ENCODE results near the gene MOB1A. TPM values are rescaled to one million over a fixed set of nuclear protein-coding genes. Genes with fewer than 3 reads are reported as not detected.

The MOB1A gene
- total RNA-seq, result 100 to 1,000 TPM in 2 of 6 donors, 10 to 100 TPM in 4; 23.1 to 143 (median 94.5) TPM

GRCh38 chr2:74178211-74179062 lies at the start of gene MOB1A:
Gene MOB1A (minus strand): TSS chr2:74178879. CDS start chr2:74178674, 205 bp downstream.
- DNase-seq (peak; percentile 94 to 99), ATAC-seq (ENCODE audit: low FRiP score in 2 of 2) (peak; percentile 98 to 100)
- no peaks in the 10 kb centered on the region for H3K9me3 ChIP-seq
- H3K27me3 ChIP-seq, result no peaks in the 10 kb centered on the region
- peak within 1 kb of the TSS; percentile 73 to 91 (median 83) for H3K4me3 ChIP-seq
- no peaks in the 10 kb centered on the region for H3K36me3 ChIP-seq
- no peak for TF ChIP-seq EP300 (IDR thresholded peaks at IDR 0.05)
- peak in 3 of 4 donors; percentile 90 to 97 (median 96) for TF ChIP-seq POLR2A (IDR thresholded peaks at IDR 0.05)
- peak in 1 of 6 experiments; percentile 25 for TF ChIP-seq CTCF (IDR thresholded peaks at IDR 0.05)
- TF ChIP-seq POLR2AphosphoS5 (IDR thresholded peaks at IDR 0.05), result peak; percentile 85 to 94
- peaks cover 29 to 40% (median 32%) of the 10 kb centered on the region in 4 donors for H3K4me1 ChIP-seq
- WGBS, 2 donors, result 1 to 2% methylated on average over 46 to 70 of the region's 84 CpGs
- peak within 1 kb of the TSS; percentile 93 to 99 (median 96) for H3K27ac ChIP-seq

- Histone ChIP-seq H3K27ac (no peak overlapping the region), H3K36me3 (no peaks in the 10 kb centered on the region), H3K4me1 (no peaks in the 10 kb centered on the region), H3K9me3 (no peaks in the 10 kb centered on the region), H3K4me3 (no peak overlapping the region), H3K27me3 (no peaks in the 10 kb centered on the region)
- TF ChIP-seq POLR2A (IDR thresholded peaks at IDR 0.05) (no peak), CTCF (IDR thresholded peaks at IDR 0.05) (no peak), POLR2AphosphoS5 (IDR thresholded peaks at IDR 0.05) (no peak), EP300 (IDR thresholded peaks at IDR 0.05) (no peak)
- 93 to 100% methylated on average over 1 to 5 of the region's 5 CpGs for WGBS, 2 donors
- no peak for DNase-seq
- ATAC-seq (ENCODE audit: low FRiP score in 2 of 2), result no peak
These were observed 49.0 kb upstream of the MOB1A start for GRCh38 chr2:74227646-74228045.

GRCh38 chr2:74226648-74227213 lies 48.1 kb upstream of the MOB1A start:
- Histone ChIP-seq H3K4me1 (no peaks in the 10 kb centered on the region), H3K27me3 (no peaks in the 10 kb centered on the region), H3K27ac (no peak overlapping the region), H3K36me3 (no peaks in the 10 kb centered on the region), H3K9me3 (no peaks in the 10 kb centered on the region), H3K4me3 (no peak overlapping the region)
- no peak for TF ChIP-seq CTCF (IDR thresholded peaks at IDR 0.05)
- no peak for TF ChIP-seq EP300 (IDR thresholded peaks at IDR 0.05)
- no peak for TF ChIP-seq POLR2AphosphoS5 (IDR thresholded peaks at IDR 0.05)
- no peak for TF ChIP-seq POLR2A (IDR thresholded peaks at IDR 0.05)
- ATAC-seq (ENCODE audit: low FRiP score in 2 of 2) (no peak), DNase-seq (peak in 1 of 2 donors; percentile 66)
- WGBS, 2 donors, result 91 to 92% methylated on average over 18 to 21 of the region's 21 CpGs

GRCh38 chr2:74225698-74226459 lies 47.2 kb upstream of the MOB1A start:
- no peak for ATAC-seq (ENCODE audit: low FRiP score in 2 of 2)
- Histone ChIP-seq H3K36me3 (peaks cover 0 to 7% (median 1%) of the 10 kb centered on the region in 4 donors), H3K9me3 (no peaks in the 10 kb centered on the region), H3K27ac (no peak overlapping the region), H3K4me1 (no peaks in the 10 kb centered on the region), H3K27me3 (no peaks in the 10 kb centered on the region), H3K4me3 (no peak overlapping the region)
- WGBS, 2 donors, result 88 to 90% methylated on average over 4 of the region's 4 CpGs
- TF ChIP-seq EP300 (IDR thresholded peaks at IDR 0.05) (no peak), CTCF (IDR thresholded peaks at IDR 0.05) (no peak), POLR2AphosphoS5 (IDR thresholded peaks at IDR 0.05) (no peak)
- DNase-seq, result no peak

Measured in upper lobe of left lung (tissue), 6 donors.